Liver (tissue), 9 donors: ENCODE data around the gene ATP10A. TPM values are rescaled to one million over a fixed set of nuclear protein-coding genes. Genes with fewer than 3 reads are reported as not detected.
"Not testable (repeated sequence)": the region's sequence is repeated elsewhere in the genome, so short reads cannot be mapped to it uniquely, and the experiment has no call there.

Source experiments
- DNase-seq: peaks from one replicate; pipeline ENCODE4 v3.0.0-alpha.2; 2017; ENCODE audit warnings: low spot score
- H3K27ac ChIP-seq, 2 donors: one replicate each; pipeline ENCODE4 v1.7.0; 2013; ENCODE audit warnings: inconsistent platforms in 2 of 2, low read length in 2 of 2, control low read depth in 1 of 2, low read depth in 1 of 2, mild to moderate bottlenecking in 1 of 2
- H3K27me3 ChIP-seq, 4 donors: one replicate each; pipeline versions ENCODE4 v1.6.1 to v1.7.0; 2013; ENCODE audit warnings: low read length in 3 of 4, inconsistent platforms in 1 of 4, mild to moderate bottlenecking in 1 of 4, moderate library complexity in 1 of 4; ENCODE audit not compliant: control insufficient read depth in 4 of 4, insufficient read depth in 4 of 4
- H3K36me3 ChIP-seq, 4 donors: one replicate each; pipeline versions ENCODE4 v1.6.1 to v1.7.0; 2013; ENCODE audit warnings: low read length in 3 of 4, mild to moderate bottlenecking in 3 of 4, low read depth in 1 of 4, moderate library complexity in 1 of 4; ENCODE audit not compliant: control insufficient read depth in 4 of 4, insufficient read depth in 3 of 4
- H3K4me1 ChIP-seq, 4 donors: one replicate each; pipeline versions ENCODE4 v1.6.1 to v1.7.0; 2013; ENCODE audit warnings: low read length in 3 of 4, mild to moderate bottlenecking in 3 of 4, moderate library complexity in 1 of 4; ENCODE audit not compliant: control insufficient read depth in 4 of 4, insufficient read depth in 4 of 4
- H3K4me3 ChIP-seq, 3 donors: one replicate each; pipeline versions ENCODE4 v1.6.1 to v1.7.0; 2013; ENCODE audit warnings: low read length in 3 of 3, control low read depth in 1 of 3, low read depth in 1 of 3, mild to moderate bottlenecking in 1 of 3
- H3K9ac ChIP-seq, 2 donors: one replicate each; pipeline ENCODE4 v1.7.0; 2013; ENCODE audit warnings: low read length in 2 of 2, mild to moderate bottlenecking in 2 of 2, moderate library complexity in 2 of 2, control low read depth in 1 of 2, low read depth in 1 of 2
- H3K9me3 ChIP-seq, 4 donors: one replicate each; pipeline versions ENCODE4 v1.6.1 to v1.7.0; 2013; ENCODE audit warnings: low read length in 3 of 4; ENCODE audit not compliant: control insufficient read depth in 4 of 4
- EGR1 ChIP-seq, 2 donors: IDR thresholded peaks; 2 replicates each; pipeline ENCODE4 v1.6.1; 2016 to 2018; ENCODE audit warnings: antibody characterized with exemption in 2 of 2, low read depth in 2 of 2
- FOXA1 ChIP-seq: IDR thresholded peaks from 2 replicates; pipeline ENCODE4 v1.6.1; 2016; ENCODE audit warnings: antibody characterized with exemption
- FOXA2 ChIP-seq: IDR thresholded peaks from 2 replicates; pipeline ENCODE4 v1.6.1; 2016; ENCODE audit warnings: antibody characterized with exemption
- GABPA ChIP-seq, 2 donors: IDR thresholded peaks in 1 of 2; conservative IDR thresholded peaks in 1 of 2; 2 replicates each; pipeline ENCODE4 v1.6.1; 2016; ENCODE audit warnings: antibody characterized with exemption in 2 of 2, mild to moderate bottlenecking in 1 of 2, moderate library complexity in 1 of 2
- HNF4A ChIP-seq, 2 donors: conservative IDR thresholded peaks; 2 replicates each; pipeline ENCODE4 v1.6.1; 2016; ENCODE audit warnings: antibody characterized with exemption in 2 of 2, mild to moderate bottlenecking in 2 of 2
- HNF4G ChIP-seq: IDR thresholded peaks from 2 replicates; pipeline ENCODE4 v1.6.1; 2016; ENCODE audit warnings: antibody characterized with exemption
- JUND ChIP-seq, 2 donors: IDR thresholded peaks; 2 replicates each; pipeline ENCODE4 v1.6.1; 2016; ENCODE audit warnings: antibody characterized with exemption in 2 of 2
- NR2F2 ChIP-seq: IDR thresholded peaks from 2 replicates; pipeline ENCODE4 v1.6.1; 2016; ENCODE audit warnings: antibody characterized with exemption
- RAD21 ChIP-seq, 2 donors: IDR thresholded peaks; 2 replicates each; pipeline ENCODE4 v1.6.1; 2016; ENCODE audit warnings: antibody characterized with exemption in 2 of 2, mild to moderate bottlenecking in 2 of 2
- RXRA ChIP-seq, 2 donors: IDR thresholded peaks; 2 replicates each; pipeline ENCODE4 v1.6.1; 2017 to 2018; ENCODE audit warnings: antibody characterized with exemption in 2 of 2, mild to moderate bottlenecking in 1 of 2
- SP1 ChIP-seq: IDR thresholded peaks from 2 replicates; pipeline ENCODE4 v1.6.1; 2018; ENCODE audit warnings: antibody characterized with exemption, mild to moderate bottlenecking
- TAF1 ChIP-seq: conservative IDR thresholded peaks from 2 replicates; pipeline ENCODE4 v1.6.1; 2016; ENCODE audit warnings: antibody characterized with exemption, mild to moderate bottlenecking
- YY1 ChIP-seq: IDR thresholded peaks from 2 replicates; pipeline ENCODE4 v1.6.1; 2016; ENCODE audit warnings: antibody characterized with exemption, mild to moderate bottlenecking
- WGBS: extraction: QIAGEN DNeasy Blood & Tissue Kit; methylation state at CpG from one replicate; pipeline ENCODE4 v1.1.7; 2013; 5-methylcytosine and 5-hydroxymethylcytosine counted together
- polyA plus RNA-seq, 2 donors: library from polyadenylated mRNA; stranded (reverse) in 1 of 2; unstranded in 1 of 2; fragments of 200-250 nt in 1 of 2; fragments of >200 nt in 1 of 2; fragmentation: Nextera tagmentation in 1 of 2; extraction: Ambion mirVana in 1 of 2; gene quantifications; one replicate each; pipeline versions ENCODE4 v1.2.1 to v1.2.3, GENCODE V29; 2013 to 2015
- total RNA-seq, 2 donors: library from RNA; depleted of rRNA; stranded (reverse); fragments of >200 nt; gene quantifications; one replicate each; pipeline ENCODE4 v1.2.3, GENCODE V29; 2014
- TF ChIP-seq, protein P1 (sequence below): fragments of 150-350 bp; IDR thresholded peaks from 2 replicates; pipeline ENCODE4 v1.5.1; 2017; ENCODE audit warnings: improper control_type of control experiment, low read depth, low read length; ENCODE audit not compliant: missing input control
- TF ChIP-seq, protein P2 (sequence below): IDR thresholded peaks from 2 replicates; pipeline ENCODE4 v1.6.1; 2016; ENCODE audit warnings: antibody characterized with exemption
- TF ChIP-seq, protein P3 (sequence below): IDR thresholded peaks from 2 replicates; pipeline ENCODE4 v1.6.1; 2016; ENCODE audit warnings: antibody characterized with exemption
- TF ChIP-seq, protein P4 (sequence below): IDR thresholded peaks from 2 replicates; pipeline ENCODE4 v1.6.1; 2016; ENCODE audit warnings: antibody characterized with exemption, mild to moderate bottlenecking
- TF ChIP-seq, protein P5 (sequence below): IDR thresholded peaks from 2 replicates; pipeline ENCODE4 v1.6.1; 2016; ENCODE audit warnings: antibody characterized with exemption
- donor health status: healthy.
- donor health status: healthy.
- donor health status: healthy.
- donor health status: healthy.
- donor health status: healthy.

Gene ATP10A
- total and polyA plus RNA-seq, 4 donors: 0.22 to 1.8 (median 0.39) TPM

DNA sequence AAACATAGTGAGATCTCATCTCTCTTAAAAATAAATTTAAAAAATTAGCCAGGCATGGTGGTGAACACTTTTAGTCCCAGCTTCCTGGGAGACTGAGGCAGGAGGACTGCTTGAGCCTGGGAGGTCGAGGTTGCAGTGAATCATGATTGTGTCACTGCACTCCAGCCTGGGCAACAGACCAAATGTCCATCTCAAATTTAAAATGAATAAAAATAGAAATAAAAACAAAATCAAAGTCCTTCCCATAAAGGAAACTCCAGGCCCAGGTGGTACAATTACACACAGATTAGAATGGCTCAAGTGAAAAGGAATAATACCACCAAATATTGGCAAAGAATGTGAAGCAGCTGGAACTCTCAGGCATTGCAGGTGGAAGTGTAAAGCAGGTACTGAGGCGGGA, 19.3 kb upstream of the ATP10A start:
- peaks cover 0 to 4% (median 0%) of the 10 kb centered on the region in 4 donors for H3K27me3 ChIP-seq

DNA sequence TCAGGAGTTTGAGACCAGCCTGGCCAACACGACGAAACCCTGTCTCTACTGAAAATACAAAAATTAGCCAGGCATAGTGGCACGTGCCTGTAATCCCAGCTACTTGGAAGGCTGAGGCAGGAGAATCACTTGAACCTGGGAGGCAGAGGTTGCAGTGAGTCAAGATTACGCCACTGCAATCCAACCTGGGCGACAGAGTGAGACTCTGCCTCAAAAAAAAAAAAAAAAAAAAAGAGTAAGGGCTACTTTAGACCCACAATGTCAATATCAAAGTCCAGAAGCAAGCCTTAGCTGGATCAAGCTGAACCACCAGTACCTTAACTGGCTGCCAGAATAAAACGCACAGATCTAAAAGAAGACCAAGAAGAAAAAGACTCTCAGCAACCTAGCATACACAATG, 17.8 kb upstream of the ATP10A start:
- H3K27me3 ChIP-seq, H3K9me3 ChIP-seq, H3K9ac ChIP-seq, H3K27ac ChIP-seq, H3K36me3 ChIP-seq, H3K4me1 ChIP-seq, DNase-seq, H3K4me3 ChIP-seq: not testable (repeated sequence)
- WGBS: 50% methylated on average over 6 of the region's 6 CpGs

More for the DNA sequence above, 19.3 kb upstream of the ATP10A start:
- no peak for TF ChIP-seq TAF1
- TF ChIP-seq GABPA (IDR thresholded peaks at IDR 0.05 in 1 of 2, conservative IDR thresholded peaks at IDR 0.05 in 1 of 2): no peak
- TF ChIP-seq HNF4G: no peak
- TF ChIP-seq, protein P1, sequence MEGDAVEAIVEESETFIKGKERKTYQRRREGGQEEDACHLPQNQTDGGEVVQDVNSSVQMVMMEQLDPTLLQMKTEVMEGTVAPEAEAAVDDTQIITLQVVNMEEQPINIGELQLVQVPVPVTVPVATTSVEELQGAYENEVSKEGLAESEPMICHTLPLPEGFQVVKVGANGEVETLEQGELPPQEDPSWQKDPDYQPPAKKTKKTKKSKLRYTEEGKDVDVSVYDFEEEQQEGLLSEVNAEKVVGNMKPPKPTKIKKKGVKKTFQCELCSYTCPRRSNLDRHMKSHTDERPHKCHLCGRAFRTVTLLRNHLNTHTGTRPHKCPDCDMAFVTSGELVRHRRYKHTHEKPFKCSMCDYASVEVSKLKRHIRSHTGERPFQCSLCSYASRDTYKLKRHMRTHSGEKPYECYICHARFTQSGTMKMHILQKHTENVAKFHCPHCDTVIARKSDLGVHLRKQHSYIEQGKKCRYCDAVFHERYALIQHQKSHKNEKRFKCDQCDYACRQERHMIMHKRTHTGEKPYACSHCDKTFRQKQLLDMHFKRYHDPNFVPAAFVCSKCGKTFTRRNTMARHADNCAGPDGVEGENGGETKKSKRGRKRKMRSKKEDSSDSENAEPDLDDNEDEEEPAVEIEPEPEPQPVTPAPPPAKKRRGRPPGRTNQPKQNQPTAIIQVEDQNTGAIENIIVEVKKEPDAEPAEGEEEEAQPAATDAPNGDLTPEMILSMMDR: no peak
- TF ChIP-seq, protein P2, sequence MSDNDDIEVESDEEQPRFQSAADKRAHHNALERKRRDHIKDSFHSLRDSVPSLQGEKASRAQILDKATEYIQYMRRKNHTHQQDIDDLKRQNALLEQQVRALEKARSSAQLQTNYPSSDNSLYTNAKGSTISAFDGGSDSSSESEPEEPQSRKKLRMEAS: no peak
- TF ChIP-seq, protein P3, sequence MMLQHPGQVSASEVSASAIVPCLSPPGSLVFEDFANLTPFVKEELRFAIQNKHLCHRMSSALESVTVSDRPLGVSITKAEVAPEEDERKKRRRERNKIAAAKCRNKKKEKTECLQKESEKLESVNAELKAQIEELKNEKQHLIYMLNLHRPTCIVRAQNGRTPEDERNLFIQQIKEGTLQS: no peak
- no peak for TF ChIP-seq HNF4A (conservative IDR thresholded peaks at IDR 0.05)
- TF ChIP-seq FOXA2: no peak
- no peak for TF ChIP-seq FOXA1
- TF ChIP-seq SP1: no peak
- TF ChIP-seq, protein P4, sequence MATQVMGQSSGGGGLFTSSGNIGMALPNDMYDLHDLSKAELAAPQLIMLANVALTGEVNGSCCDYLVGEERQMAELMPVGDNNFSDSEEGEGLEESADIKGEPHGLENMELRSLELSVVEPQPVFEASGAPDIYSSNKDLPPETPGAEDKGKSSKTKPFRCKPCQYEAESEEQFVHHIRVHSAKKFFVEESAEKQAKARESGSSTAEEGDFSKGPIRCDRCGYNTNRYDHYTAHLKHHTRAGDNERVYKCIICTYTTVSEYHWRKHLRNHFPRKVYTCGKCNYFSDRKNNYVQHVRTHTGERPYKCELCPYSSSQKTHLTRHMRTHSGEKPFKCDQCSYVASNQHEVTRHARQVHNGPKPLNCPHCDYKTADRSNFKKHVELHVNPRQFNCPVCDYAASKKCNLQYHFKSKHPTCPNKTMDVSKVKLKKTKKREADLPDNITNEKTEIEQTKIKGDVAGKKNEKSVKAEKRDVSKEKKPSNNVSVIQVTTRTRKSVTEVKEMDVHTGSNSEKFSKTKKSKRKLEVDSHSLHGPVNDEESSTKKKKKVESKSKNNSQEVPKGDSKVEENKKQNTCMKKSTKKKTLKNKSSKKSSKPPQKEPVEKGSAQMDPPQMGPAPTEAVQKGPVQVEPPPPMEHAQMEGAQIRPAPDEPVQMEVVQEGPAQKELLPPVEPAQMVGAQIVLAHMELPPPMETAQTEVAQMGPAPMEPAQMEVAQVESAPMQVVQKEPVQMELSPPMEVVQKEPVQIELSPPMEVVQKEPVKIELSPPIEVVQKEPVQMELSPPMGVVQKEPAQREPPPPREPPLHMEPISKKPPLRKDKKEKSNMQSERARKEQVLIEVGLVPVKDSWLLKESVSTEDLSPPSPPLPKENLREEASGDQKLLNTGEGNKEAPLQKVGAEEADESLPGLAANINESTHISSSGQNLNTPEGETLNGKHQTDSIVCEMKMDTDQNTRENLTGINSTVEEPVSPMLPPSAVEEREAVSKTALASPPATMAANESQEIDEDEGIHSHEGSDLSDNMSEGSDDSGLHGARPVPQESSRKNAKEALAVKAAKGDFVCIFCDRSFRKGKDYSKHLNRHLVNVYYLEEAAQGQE: no peak
- TF ChIP-seq RXRA (IDR thresholded peaks at IDR 0.05): no peak
- TF ChIP-seq JUND (IDR thresholded peaks at IDR 0.05): no peak
- no peak for TF ChIP-seq EGR1 (IDR thresholded peaks at IDR 0.05; ENCODE audit: low read depth in 2 of 2)
- no peak for TF ChIP-seq YY1
- TF ChIP-seq RAD21 (IDR thresholded peaks at IDR 0.05): no peak
- TF ChIP-seq, protein P5, sequence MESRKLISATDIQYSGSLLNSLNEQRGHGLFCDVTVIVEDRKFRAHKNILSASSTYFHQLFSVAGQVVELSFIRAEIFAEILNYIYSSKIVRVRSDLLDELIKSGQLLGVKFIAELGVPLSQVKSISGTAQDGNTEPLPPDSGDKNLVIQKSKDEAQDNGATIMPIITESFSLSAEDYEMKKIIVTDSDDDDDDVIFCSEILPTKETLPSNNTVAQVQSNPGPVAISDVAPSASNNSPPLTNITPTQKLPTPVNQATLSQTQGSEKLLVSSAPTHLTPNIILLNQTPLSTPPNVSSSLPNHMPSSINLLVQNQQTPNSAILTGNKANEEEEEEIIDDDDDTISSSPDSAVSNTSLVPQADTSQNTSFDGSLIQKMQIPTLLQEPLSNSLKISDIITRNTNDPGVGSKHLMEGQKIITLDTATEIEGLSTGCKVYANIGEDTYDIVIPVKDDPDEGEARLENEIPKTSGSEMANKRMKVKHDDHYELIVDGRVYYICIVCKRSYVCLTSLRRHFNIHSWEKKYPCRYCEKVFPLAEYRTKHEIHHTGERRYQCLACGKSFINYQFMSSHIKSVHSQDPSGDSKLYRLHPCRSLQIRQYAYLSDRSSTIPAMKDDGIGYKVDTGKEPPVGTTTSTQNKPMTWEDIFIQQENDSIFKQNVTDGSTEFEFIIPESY: no peak
- TF ChIP-seq NR2F2: no peak
- no peaks in the 10 kb centered on the region for H3K36me3 ChIP-seq
- no peaks in the 10 kb centered on the region for H3K9me3 ChIP-seq
- no peaks in the 10 kb centered on the region for H3K4me1 ChIP-seq
- no peak for DNase-seq
- no peak overlapping the region for H3K9ac ChIP-seq
- WGBS: 76% methylated on average over 2 of the region's 2 CpGs
- no peak overlapping the region for H3K4me3 ChIP-seq
- H3K27ac ChIP-seq: no peak overlapping the region
